GM12878 (cell line): ENCODE data around the gene COQ10B. TPM values are rescaled to one million over a fixed set of nuclear protein-coding genes. Genes with fewer than 3 reads are reported as not detected.

Experiments
- ATAC-seq: fragments of 200-7000 bp; cut with Tn5 transposase; 3 replicates; pipeline ENCODE4 v1.9.1; 2020; ENCODE audit warnings: mild to moderate bottlenecking, moderate library complexity
- BruUV-seq: library from RNA; stranded (reverse); fragments of 400-500 nt; replicated peaks from 2 replicates; lab custom pipeline; 2021; lab: Mats Ljungman, UMichigan
- CTCF ChIA-PET: fragments of 300-600 bp; sonication (Branson Sonifier 250); formaldehyde crosslinking; extraction: SDS; loops from one replicate; lab custom pipeline; 2021; ENCODE audit warnings: inconsistent platforms; lab: Yijun Ruan, JAX
- POLR2A ChIA-PET: fragments of 350-600 bp; formaldehyde crosslinking; extraction: SDS; loops from one replicate; lab custom pipeline; 2021; ENCODE audit warnings: inconsistent platforms; lab: Charles Lee
- RAD21 ChIA-PET: fragments of 300-600 bp; sonication (Branson Sonifier 250); formaldehyde crosslinking; loops from one replicate; lab custom pipeline; 2023; ENCODE audit warnings: antibody characterized with exemption; ENCODE audit not compliant: unreplicated experiment; lab: Charles Lee
- SMC1A ChIA-PET: fragments of 300-600 bp; sonication (Branson Sonifier 250); formaldehyde crosslinking; loops from one replicate; lab custom pipeline; 2023; ENCODE audit not compliant: unreplicated experiment, uncharacterized antibody; lab: Charles Lee
- DNase-seq: peaks from one replicate; pipeline ENCODE4 v3.0.0-alpha.2; 2011; ENCODE audit warnings: low read depth, low spot score
- FAIRE-seq: peaks from 3 replicates; lab custom pipeline; 2011; peaks lifted over from hg19 to GRCh38; lab: Jason Lieb, UNC
- H2AFZ ChIP-seq: 2 replicates; pipeline ENCODE4 v1.6.0; 2011; ENCODE audit warnings: low read depth, low read length, control low read depth; ENCODE audit not compliant: control insufficient read depth
- H3K27ac ChIP-seq: 2 replicates; pipeline ENCODE4 v1.5.1; 2011; ENCODE audit warnings: control low read depth; ENCODE audit not compliant: control insufficient read depth, insufficient read depth
- H3K27me3 ChIP-seq, 2 experiments: replicated peaks in 1 of 2; 2 replicates each; pipeline versions ENCODE4 v1.6.0 to v1.6.1; 2011; ENCODE audit warnings: low read length in 1 of 2; ENCODE audit not compliant: control insufficient read depth in 2 of 2, insufficient read depth in 2 of 2
- H3K36me3 ChIP-seq, 2 experiments: 2 replicates each; pipeline ENCODE4 v1.5.1; 2011; ENCODE audit warnings: low read length in 1 of 2; ENCODE audit not compliant: control insufficient read depth in 2 of 2, insufficient read depth in 2 of 2
- H3K4me1 ChIP-seq: 2 replicates; pipeline ENCODE4 v1.6.1; 2011; ENCODE audit warnings: mild to moderate bottlenecking, low read length, moderate library complexity, mixed read lengths; ENCODE audit not compliant: control insufficient read depth, insufficient read depth
- H3K4me2 ChIP-seq: 2 replicates; pipeline ENCODE4 v1.6.0; 2011; ENCODE audit warnings: control low read depth; ENCODE audit not compliant: control insufficient read depth, insufficient read depth
- H3K4me3 ChIP-seq: fragments of 200-600 bp; sonication (generic); 2 replicates; pipeline ENCODE4 v1.5.1; 2016
- H3K79me2 ChIP-seq: 2 replicates; pipeline ENCODE4 v1.6.0; 2011; ENCODE audit warnings: low read length; ENCODE audit not compliant: control insufficient read depth, insufficient read depth
- H3K9ac ChIP-seq: 2 replicates; pipeline ENCODE4 v1.8.0; 2011; ENCODE audit warnings: low read length, control low read depth, mixed read lengths; ENCODE audit not compliant: control insufficient read depth, insufficient read depth
- H3K9me3 ChIP-seq: replicated peaks from 3 replicates; pipeline ENCODE4 v1.5.1; 2011; ENCODE audit warnings: mild to moderate bottlenecking, low read length; ENCODE audit not compliant: control insufficient read depth, insufficient read depth
- H4K20me1 ChIP-seq: 2 replicates; pipeline ENCODE4 v1.6.0; 2011; ENCODE audit not compliant: control insufficient read depth, insufficient read depth
- BACH1 ChIP-seq: fragments of 450-650 bp; IDR thresholded peaks from 2 replicates; pipeline ENCODE4 v1.6.1; 2017; ENCODE audit warnings: mild to moderate bottlenecking, borderline replicate concordance
- CHD2 ChIP-seq: IDR thresholded peaks from 2 replicates; pipeline ENCODE4 v1.6.1; 2011; ENCODE audit warnings: low read depth, low read length, improper control_type of control experiment, borderline replicate concordance
- ETV6 ChIP-seq, 2 experiments: fragments of 450-650 bp in 1 of 2; IDR thresholded peaks in 1 of 2; conservative IDR thresholded peaks in 1 of 2; 2 replicates each; pipeline ENCODE4 v1.6.1; 2014; ENCODE audit warnings: antibody characterized with exemption in 1 of 2, borderline replicate concordance in 1 of 2, low read depth in 1 of 2, mild to moderate bottlenecking in 1 of 2, moderate library complexity in 1 of 2
- LARP7 ChIP-seq: fragments of 450-650 bp; IDR thresholded peaks from 2 replicates; pipeline ENCODE4 v1.6.1; 2017; ENCODE audit warnings: mild to moderate bottlenecking
- PKNOX1 ChIP-seq: fragments of 450-650 bp; IDR thresholded peaks from 2 replicates; pipeline ENCODE4 v1.6.1; 2016; ENCODE audit warnings: mild to moderate bottlenecking
- PML ChIP-seq: IDR thresholded peaks from 2 replicates; pipeline ENCODE4 v1.6.1; 2012; ENCODE audit warnings: low read length, inconsistent platforms
- RAD21 ChIP-seq: IDR thresholded peaks from 2 replicates; pipeline ENCODE4 v1.6.1; 2011; ENCODE audit warnings: mild to moderate bottlenecking, low read depth, low read length, moderate library complexity; ENCODE audit not compliant: insufficient read depth
- SP1 ChIP-seq: IDR thresholded peaks from one replicate; pipeline ENCODE4 v1.6.1; 2011; ENCODE audit warnings: low read depth, low read length
- WRNIP1 ChIP-seq: IDR thresholded peaks from 2 replicates; pipeline ENCODE4 v1.6.1; 2011; ENCODE audit warnings: low read depth, low read length, improper control_type of control experiment, borderline replicate concordance
- YBX1 ChIP-seq: fragments of 450-650 bp; IDR thresholded peaks from 2 replicates; pipeline ENCODE4 v1.6.1; 2016; ENCODE audit warnings: antibody characterized with exemption
- ZNF384 ChIP-seq: IDR thresholded peaks from 2 replicates; pipeline ENCODE4 v1.6.1; 2012; ENCODE audit warnings: low read depth, mild to moderate bottlenecking, low read length, improper control_type of control experiment, borderline replicate concordance
- WGBS: methylation state at CpG from one replicate; pipeline ENCODE4 v1.1.6; 2016; ENCODE audit warnings: low lambda C conversion rate; ENCODE audit not compliant: insufficient replicate concordance, insufficient coverage; ENCODE audit errors: missing lambda C conversion rate; 5-methylcytosine and 5-hydroxymethylcytosine counted together
- in situ Hi-C: fragments of 300-500 bp; cut with MboI; formaldehyde crosslinking; loops from 9 replicates; pipeline ENCODE4 v1.14.3; 2018; ENCODE audit warnings: mixed read lengths
- intact Hi-C: fragments of 100-400 bp; cut with micrococcal nuclease; formaldehyde crosslinking; loops from one replicate; pipeline ENCODE4 v1.14.2; 2022; ENCODE audit not compliant: unreplicated experiment
- polyA plus RNA-seq, 11 experiments: library from polyadenylated mRNA; depleted of rRNA in 4 of 11; unstranded in 6 of 11; stranded (reverse) in 5 of 11; fragments of >200 nt; fragmentation: Nextera tagmentation in 4 of 11; fragmentation: Illumina TruSeq in 1 of 11; extraction: Ambion mirVana in 4 of 11; extraction: Trizol in 1 of 11; gene quantifications; 1 replicate in 1 of 11; 2 replicates in 10 of 11; pipeline versions ENCODE4 v1.2.1 to v1.2.3, GENCODE V29; 2011 to 2016; ENCODE audit warnings: inconsistent platforms in 2 of 11, missing spikeins in 2 of 11, low read depth in 1 of 11
- total RNA-seq, 4 experiments: library from RNA; depleted of rRNA in 3 of 4; stranded (reverse); fragments of >200 nt in 3 of 4; fragmentation: Illumina TruSeq in 1 of 4; extraction: Trizol in 1 of 4; gene quantifications; 2 replicates each; pipeline versions ENCODE4 v1.2.1 to v1.2.3, GENCODE V29; 2013 to 2021

COQ10B gene
- total and polyA plus RNA-seq, 10 of the 15 experiments (the other 5 are each of a cell fraction or from before 2014, with no cell fraction given), result 3.6 to 23.2 (median 13.2) TPM

- intact Hi-C loops, result no loop called here
- WGBS, result 67% methylated on average over 2 of the region's 2 CpGs
- FAIRE-seq, result no peak
- peak overlapping the region; percentile 38; the same call in 1 of the 2 replicates for H3K4me2 ChIP-seq
- H3K27ac ChIP-seq, result no peak overlapping the region
- RAD21 ChIA-PET, result interaction anchor here (0.8 kb wide), 1 partner anchor 15 kb away, joined by 4 read pairs; no protein-coding TSS in a partner anchor
- 0 out of 2 replicates have a peak, but pooled peaks cover 3% of the 10 kb centered on the region for H3K4me1 ChIP-seq
- H3K79me2 ChIP-seq, result peaks cover 90% of the 10 kb centered on the region
- H2AFZ ChIP-seq, result no peak overlapping the region
- CTCF ChIA-PET, result interaction anchor here (0.7 kb wide), 1 partner anchor 32 kb away, joined by 3 read pairs; no protein-coding TSS in a partner anchor
- in situ Hi-C loops, result no loop called here
- SMC1A ChIA-PET, result interaction anchor here (0.7 kb wide), 2 partner anchors 24 to 78 kb away, joined by 3 read pairs; no protein-coding TSS in a partner anchor
- no peaks in the 10 kb centered on the region for H3K9me3 ChIP-seq
- peak overlapping the region; percentile 6; the same call in 1 of the 2 replicates for H3K9ac ChIP-seq
- POLR2A ChIA-PET, result no interaction called here
- H4K20me1 ChIP-seq, result peaks cover 15% of the 10 kb centered on the region
- no peaks in the 10 kb centered on the region for H3K27me3 ChIP-seq
- no TSS peak for BruUV-seq
- no peak for ATAC-seq
- DNase-seq, result no peak
- H3K4me3 ChIP-seq, result no peak overlapping the region
- TF ChIP-seq LARP7, result no peak
- no peak for TF ChIP-seq CHD2
- no peak for TF ChIP-seq ZNF384
- TF ChIP-seq WRNIP1, result no peak
- no peak for TF ChIP-seq SP1
- no peak for TF ChIP-seq YBX1
- TF ChIP-seq BACH1, result no peak
- TF ChIP-seq ETV6 (conservative IDR thresholded peaks at IDR 0.05 in 1 of 2, IDR thresholded peaks at IDR 0.05 in 1 of 2; ENCODE audit: borderline replicate concordance in 1 of 2, low read depth in 1 of 2), result no peak
- TF ChIP-seq PML, result no peak
- no peak for TF ChIP-seq RAD21
- TF ChIP-seq PKNOX1, result no peak
- peaks cover 0 to 15% of the 10 kb centered on the region in 2 experiments; a peak in 3 of 4 replicates for H3K36me3 ChIP-seq
These were observed 26.4 kb upstream of the COQ10B start for GRCh38 chr2:197426723-197427603.
